Astrocyte of the spinal cord (primary cell): ENCODE data around the gene GRID1.

ENCODE experiments used
- DNase-seq: peaks from one replicate; pipeline ENCODE4 v3.0.0; 2011; ENCODE audit warnings: low read depth, low spot score
- H3K4me3 ChIP-seq: 2 replicates; pipeline ENCODE4 v1.5.1; 2011; ENCODE audit warnings: low read depth, mild to moderate bottlenecking, low read length, moderate library complexity
- CTCF ChIP-seq: IDR thresholded peaks from 2 replicates; pipeline ENCODE4 v1.5.1; 2012; ENCODE audit warnings: low read depth, mild to moderate bottlenecking, low read length, inconsistent platforms
- in situ Hi-C: cut with HindIII; loops from 2 replicates; pipeline ENCODE4 v1.10.0; 2017; ENCODE audit warnings: low sequenced_read_pairs

Gene GRID1

GRCh38 chr10:85915245-85915846 is 451.2 kb downstream of the GRID1 start:
- H3K4me3 ChIP-seq = no peak overlapping the region
- in situ Hi-C loops = no loop called here
- TF ChIP-seq CTCF = no peak
- DNase-seq = no peak

GRCh38 chr10:85914720-85915119 is 451.9 kb downstream of the GRID1 start:
- DNase-seq = no peak
- no peak for TF ChIP-seq CTCF
- in situ Hi-C loops = no loop called here
- no peak overlapping the region for H3K4me3 ChIP-seq

- no peak for DNase-seq
- TF ChIP-seq CTCF = no peak
- in situ Hi-C loops = no loop called here
- H3K4me3 ChIP-seq = no peak overlapping the region
These were observed 458.1 kb downstream of the GRID1 start for GRCh38 chr10:85908462-85908861.

GRCh38 chr10:85902051-85902450 is 464.5 kb downstream of the GRID1 start:
- no peak for TF ChIP-seq CTCF
- no peak overlapping the region for H3K4me3 ChIP-seq
- in situ Hi-C loops = no loop called here
- DNase-seq = no peak

- in situ Hi-C loops = no loop called here
- no peak for DNase-seq
- TF ChIP-seq CTCF = no peak
- no peak overlapping the region for H3K4me3 ChIP-seq
These were observed 465.0 kb downstream of the GRID1 start for GRCh38 chr10:85901599-85901998.

- no peak for TF ChIP-seq CTCF
- no peak overlapping the region for H3K4me3 ChIP-seq
- in situ Hi-C loops = no loop called here
- no peak for DNase-seq
These were observed 466.1 kb downstream of the GRID1 start for GRCh38 chr10:85900487-85900886.

- no peak overlapping the region for H3K4me3 ChIP-seq
- TF ChIP-seq CTCF = no peak
- no peak for DNase-seq
- in situ Hi-C loops = no loop called here
These were observed 466.5 kb downstream of the GRID1 start for GRCh38 chr10:85900061-85900460.
